HG02885 (cell line): ENCODE measurements around the gene TNRC6C.
"Not testable (repeated sequence)": the region's sequence is repeated elsewhere in the genome, so short reads cannot be mapped to it uniquely, and the experiment has no call there.

Experiments
- ATAC-seq: cut with Tn5 transposase; IDR thresholded peaks from one replicate; pipeline ENCODE4 v1.9.1; 2021; ENCODE audit warnings: mild to moderate bottlenecking; ENCODE audit not compliant: unreplicated experiment, poor library complexity

TNRC6C gene

DNA sequence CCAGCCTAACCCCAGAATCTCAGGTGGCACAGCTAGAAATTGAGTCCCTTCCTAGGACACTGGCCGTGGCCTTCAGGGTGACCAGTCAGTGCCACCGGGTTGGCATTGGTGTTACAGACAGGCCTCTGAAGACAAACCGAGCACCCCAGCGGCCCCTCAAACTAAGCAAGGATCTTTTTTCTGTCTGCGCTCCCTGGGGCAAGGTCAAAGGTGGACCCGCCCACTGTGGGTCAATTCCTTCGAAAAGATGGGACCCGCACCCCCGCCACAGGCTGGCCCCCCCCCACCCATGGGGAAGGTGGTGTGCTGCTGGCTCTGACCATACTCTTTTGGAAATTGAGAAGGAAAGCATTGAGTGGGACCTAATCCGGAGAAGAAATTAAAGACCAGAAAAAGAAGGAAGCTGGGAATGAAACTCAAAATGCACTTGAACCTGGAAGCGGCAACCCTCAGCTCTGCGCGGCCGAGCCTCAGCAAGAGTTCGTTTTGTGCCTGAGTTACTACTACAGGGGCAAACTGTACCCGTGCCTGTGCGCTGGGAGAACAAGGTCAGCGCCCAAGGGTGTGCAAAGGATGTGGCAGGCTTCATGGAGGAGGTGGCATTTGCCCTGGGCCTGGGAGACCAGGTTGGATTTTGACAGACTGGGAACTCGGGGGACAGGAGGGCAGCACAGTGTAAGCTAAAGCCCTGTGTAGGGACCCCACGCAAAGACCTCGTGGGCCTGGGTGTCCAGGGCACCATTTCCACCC is 149.6 kb downstream of the TNRC6C start:
- no peak for ATAC-seq

DNA sequence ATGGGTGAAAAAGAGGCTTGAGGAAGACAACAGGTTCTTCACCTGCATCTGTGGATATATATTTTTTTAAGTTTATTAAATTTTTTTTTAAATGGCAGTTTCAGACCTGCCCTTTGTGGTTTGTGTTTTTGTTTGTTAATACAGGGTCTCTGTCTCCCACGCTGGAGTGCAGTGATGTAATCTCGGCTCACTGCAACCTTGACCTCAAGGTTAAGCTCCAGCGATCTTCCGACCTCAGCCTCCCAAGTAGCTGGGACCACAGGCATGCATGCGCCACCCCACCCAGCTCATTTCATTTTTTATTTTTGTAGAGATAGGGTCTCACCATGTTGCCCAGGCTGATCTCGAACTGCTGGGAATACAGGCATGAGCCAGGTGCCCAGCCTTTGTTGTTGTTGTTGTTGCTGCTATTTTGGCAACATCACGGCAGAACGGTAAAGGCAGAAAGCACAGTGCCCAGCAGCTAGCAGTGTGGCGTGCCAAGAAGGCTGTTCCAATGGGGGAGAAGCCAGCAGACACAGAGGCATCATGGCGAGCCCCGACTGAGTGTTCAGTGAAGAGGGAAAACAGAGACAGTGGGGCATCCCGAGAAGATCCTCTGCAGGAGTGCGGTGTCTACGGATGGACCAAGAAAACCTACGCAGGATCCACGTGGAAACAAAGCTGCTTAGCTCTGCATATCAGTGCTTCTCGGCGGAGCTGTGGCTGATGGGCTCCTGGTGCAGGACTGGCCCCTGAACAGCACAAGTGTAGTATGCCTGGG is 150.4 kb downstream of the TNRC6C start:
- no peak for ATAC-seq

DNA sequence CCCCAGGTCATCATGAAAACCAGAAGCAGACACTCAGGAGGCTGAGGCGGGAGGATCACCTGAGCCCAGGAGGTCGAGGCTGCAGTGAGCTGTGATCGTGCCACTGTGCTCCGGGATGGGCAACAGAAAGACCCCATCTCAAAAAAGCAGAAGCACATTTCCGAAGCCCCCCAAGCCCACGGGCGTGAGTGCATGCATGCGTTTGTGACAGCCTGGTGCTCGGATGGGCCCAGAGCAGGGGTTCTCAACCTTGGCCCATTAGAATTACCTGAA is 150.9 kb downstream of the TNRC6C start:
- ATAC-seq, result no peak

DNA sequence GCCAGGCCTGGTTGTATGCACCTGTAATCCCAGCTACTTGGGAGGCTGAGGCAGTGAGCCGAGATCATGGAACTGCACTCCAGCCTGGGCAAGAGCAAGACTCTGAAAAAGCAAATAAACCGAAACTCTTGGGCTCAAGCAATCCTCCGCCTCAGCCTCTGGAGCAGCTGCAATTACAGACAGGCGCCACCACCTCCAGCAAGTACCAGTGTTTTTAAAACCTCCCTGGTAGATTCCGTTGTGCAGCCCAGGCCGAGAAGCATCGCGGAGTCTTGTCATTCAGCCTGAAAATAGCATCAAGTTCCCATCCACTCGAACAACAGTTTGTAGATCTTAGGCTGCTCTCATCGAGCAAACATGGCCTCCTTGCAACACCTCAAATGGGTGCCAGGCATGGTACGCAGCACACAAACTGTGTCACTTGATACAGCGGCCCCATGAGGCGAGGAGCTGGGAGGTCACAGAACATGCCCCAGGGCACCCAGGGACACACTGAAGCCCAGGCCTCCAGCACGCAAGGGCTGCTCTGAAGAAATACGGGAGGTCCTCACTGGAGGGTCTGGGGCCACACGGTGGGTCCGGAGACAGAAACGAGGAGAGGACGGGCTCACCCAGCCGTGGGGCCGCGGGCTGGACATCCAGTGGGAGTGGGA is 152.0 kb downstream of the TNRC6C start:
- ATAC-seq, result no peak

DNA sequence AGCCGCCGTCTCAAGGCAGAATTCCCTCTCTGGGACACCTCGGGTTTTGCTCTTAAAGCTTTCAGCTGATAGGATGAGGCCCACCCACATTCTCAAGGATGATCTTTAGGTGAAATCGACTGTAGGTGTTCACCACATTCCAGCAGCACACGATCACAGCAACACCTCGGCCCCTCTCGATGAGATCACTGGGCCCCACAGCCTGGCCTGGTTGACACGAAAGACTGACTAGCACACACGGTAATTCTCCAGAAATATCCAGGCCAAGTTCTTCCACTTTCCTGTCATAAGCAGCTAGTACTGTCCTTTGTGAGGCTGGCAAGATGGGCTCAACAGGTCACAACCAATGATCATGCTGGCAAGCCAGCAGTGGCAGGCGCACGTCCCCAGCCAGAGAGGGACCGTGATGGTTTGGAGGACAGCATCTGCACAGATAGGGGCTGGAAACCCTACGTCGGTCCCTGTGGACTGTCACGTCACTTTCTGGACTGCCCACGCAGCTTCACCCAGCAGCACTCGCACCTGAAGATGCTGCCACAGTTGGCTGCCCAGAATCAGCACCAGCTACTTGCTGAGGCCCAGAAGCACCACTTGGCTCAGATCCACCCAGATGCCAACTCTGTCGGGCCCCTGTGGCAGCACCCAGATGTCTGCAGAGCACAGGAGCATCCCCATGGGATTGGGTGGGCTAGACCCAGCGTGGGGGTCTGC is 152.7 kb downstream of the TNRC6C start:
- no peak for ATAC-seq

- ATAC-seq, result no peak
These were observed 153.4 kb downstream of the TNRC6C start for GRCh38 chr17:78111727-78112517.

- no peak for ATAC-seq
These were observed 154.3 kb downstream of the TNRC6C start for GRCh38 chr17:78112518-78113471.

GRCh38 chr17:78113804-78114785 is 155.6 kb downstream of the TNRC6C start:
- ATAC-seq, result no peak

- no peak for ATAC-seq
These were observed 156.6 kb downstream of the TNRC6C start for GRCh38 chr17:78114831-78115723.

- ATAC-seq, result not testable (repeated sequence)
These were observed 157.3 kb downstream of the TNRC6C start for GRCh38 chr17:78115803-78116202.

DNA sequence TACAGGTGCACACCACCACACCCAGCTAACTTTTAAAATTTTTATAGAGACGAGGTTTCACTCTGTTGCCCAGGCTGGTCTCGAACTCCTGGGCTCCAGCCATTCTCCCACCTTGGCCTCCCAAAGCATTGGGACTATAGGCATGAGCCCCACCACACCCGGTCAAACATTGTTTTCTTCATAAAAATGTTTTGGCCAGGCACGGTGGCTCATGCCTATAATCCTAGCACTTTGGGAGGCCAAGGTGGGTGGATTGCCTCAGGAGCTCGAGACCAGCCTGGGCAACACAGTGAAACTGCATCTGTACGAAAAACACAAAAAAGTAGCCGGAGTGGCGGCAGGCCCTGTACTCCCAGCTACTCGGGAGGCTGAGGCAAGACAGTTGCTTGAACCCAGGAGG is 157.9 kb downstream of the TNRC6C start:
- ATAC-seq, result no peak

DNA sequence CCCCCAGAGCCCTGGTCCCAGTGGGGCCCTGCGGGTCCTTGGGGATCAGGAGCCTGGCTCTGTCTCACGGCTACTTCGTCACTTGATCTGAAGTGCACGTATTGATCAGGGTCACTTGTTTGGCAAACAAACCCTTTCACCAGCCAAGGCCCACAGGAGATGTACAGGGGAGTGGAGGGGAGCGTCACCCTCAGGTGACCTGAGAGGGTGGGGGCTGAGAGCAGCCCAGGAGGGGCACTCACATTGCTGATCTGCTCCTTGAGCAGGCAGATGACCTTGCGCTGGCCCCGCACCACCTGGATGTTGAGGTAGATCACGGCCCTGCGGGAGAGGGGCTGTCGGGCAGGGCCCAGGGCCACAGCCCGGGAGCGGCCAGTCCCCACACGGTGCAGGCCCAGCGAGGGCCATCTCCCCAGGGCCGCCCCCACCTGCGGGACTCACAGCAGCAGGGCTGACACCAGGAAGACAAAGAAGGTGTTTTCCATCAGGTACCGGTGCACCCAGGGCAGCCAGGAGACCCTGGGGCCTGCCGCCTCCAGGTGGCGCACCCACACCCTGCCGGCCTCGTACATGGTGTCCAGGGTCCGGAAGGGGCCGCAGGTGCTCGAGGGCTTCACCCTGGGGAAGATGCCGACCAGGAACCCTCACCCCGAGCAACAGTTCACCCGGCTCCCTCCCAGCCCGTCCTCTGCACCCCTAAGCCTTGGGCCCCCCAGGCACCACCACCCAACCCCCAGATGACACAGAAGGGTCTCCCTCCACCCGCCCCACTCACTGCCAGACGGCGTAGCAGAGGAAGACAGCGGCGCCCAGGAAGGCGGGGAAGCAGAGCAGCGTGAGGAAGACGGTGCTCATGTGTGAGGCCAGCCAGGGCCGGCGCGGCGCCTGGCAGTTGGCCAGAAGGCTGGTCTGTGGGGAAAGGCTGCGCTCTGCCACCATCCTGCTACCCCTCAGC is 158.8 kb downstream of the TNRC6C start:
- ATAC-seq, result no peak

- ATAC-seq, result no peak
These were observed 160.3 kb downstream of the TNRC6C start for GRCh38 chr17:78118801-78119241.

DNA sequence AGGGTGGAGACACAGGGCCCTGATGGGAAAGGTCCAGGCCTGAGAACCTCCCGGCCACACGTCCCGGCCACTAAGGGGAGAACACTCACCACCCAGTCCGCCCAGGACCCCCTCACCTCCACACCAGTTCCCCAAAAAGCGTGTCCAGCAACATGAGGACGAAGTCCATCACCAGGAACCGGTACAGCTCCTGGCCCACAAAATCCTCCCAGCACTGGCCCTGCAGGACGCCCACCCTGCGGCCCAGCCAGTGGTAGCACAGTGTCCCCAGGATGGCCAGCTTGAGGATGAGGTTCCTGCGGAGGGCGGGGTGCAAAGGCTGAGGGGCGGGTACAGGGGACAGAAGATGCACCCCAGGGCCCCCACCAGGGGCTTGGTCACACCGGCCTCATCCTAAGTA is 162.0 kb downstream of the TNRC6C start:
- no peak for ATAC-seq

DNA sequence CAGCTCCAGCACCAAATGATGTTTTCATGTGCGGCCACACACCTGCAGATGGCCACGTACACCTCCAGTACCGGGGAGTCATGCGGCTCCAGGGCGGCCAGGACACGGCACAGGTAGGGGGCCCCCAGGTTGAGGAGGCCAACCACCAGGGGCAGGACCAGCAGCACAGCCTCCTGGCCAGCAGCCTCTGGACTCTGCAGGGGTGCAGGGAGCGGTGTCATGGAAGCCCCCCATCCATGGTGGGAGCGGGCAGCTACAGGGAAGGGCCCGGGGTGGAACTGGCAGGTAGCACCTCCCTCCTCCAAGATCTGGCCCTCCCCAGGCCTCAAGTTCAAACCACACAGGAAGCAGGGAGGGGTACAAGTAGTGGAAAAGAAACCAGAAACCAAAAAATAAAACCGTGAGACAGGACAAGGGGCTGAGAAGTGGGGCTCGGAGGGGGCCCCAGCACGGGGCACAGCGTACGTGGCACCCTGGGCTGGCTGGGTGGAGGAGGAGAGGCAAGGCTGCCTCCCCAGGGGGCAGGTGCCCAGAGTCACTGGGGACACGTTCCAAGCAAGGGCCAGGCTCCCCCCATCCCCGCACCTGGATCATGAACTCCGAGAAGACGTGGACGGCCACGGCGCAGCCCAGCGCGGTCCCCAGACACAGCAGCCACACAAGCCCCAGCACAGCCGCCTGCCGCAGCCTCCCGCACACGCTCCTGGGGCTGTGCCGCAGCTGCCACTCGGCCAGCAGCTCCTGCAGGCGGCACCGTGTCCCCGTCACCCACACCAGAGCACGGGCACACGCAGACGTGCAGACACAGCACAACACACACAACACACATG is 162.7 kb downstream of the TNRC6C start:
- ATAC-seq, result no peak
